Epithelial cell of proximal tubule (primary cell): ENCODE data around the gene PSMC1. TPM values are rescaled to one million over a fixed set of nuclear protein-coding genes. Genes with fewer than 3 reads are reported as not detected.

Experiments used
- DNase-seq: peaks from one replicate; pipeline ENCODE4 v3.0.0-alpha.2; 2011; ENCODE audit warnings: low read depth
- H3K4me3 ChIP-seq: 2 replicates; pipeline ENCODE4 v1.5.1; 2011; ENCODE audit warnings: low read depth, mild to moderate bottlenecking, low read length
- CTCF ChIP-seq: conservative IDR thresholded peaks from 2 replicates; pipeline ENCODE4 v1.5.1; 2012; ENCODE audit warnings: low read depth, mild to moderate bottlenecking, low read length
- total RNA-seq: library from RNA; depleted of rRNA; stranded (reverse); fragments of >200 nt; gene quantifications from 2 replicates; pipeline ENCODE4 v1.2.3, GENCODE V29; 2015

The PSMC1 gene
- total RNA-seq, 1 donor from 2014 or later = 158 TPM

GRCh38 chr14:90295870-90296516 is 39.6 kb downstream of the PSMC1 start:
- no peak overlapping the region for H3K4me3 ChIP-seq
- DNase-seq = no peak
- TF ChIP-seq CTCF = no peak

GRCh38 chr14:90296641-90297040 is 40.3 kb downstream of the PSMC1 start:
- no peak for DNase-seq
- no peak for TF ChIP-seq CTCF
- no peak overlapping the region for H3K4me3 ChIP-seq

GRCh38 chr14:90297876-90298629 is 41.7 kb downstream of the PSMC1 start:
- TF ChIP-seq CTCF = no peak
- no peak overlapping the region for H3K4me3 ChIP-seq
- DNase-seq = no peak

- TF ChIP-seq CTCF = no peak
- no peak for DNase-seq
- H3K4me3 ChIP-seq = no peak overlapping the region
These were observed 43.1 kb downstream of the PSMC1 start for GRCh38 chr14:90299408-90299807.

GRCh38 chr14:90300611-90301047 is 44.3 kb downstream of the PSMC1 start:
- H3K4me3 ChIP-seq = no peak overlapping the region
- DNase-seq = no peak
- TF ChIP-seq CTCF = no peak

- no peak for TF ChIP-seq CTCF
- no peak overlapping the region for H3K4me3 ChIP-seq
- DNase-seq = no peak
These were observed 44.8 kb downstream of the PSMC1 start for GRCh38 chr14:90301122-90301521.
